NCI-H2029 (cell line): ENCODE data around the gene TMEM186.
"Not testable (repeated sequence)": the region's sequence is repeated elsewhere in the genome, so short reads cannot be mapped to it uniquely, and the experiment has no call there.

Source experiments
- DNase-seq: peaks from one replicate; lab custom pipeline; 2025; lab: John Stamatoyannopoulos, UW

TMEM186 gene

DNA sequence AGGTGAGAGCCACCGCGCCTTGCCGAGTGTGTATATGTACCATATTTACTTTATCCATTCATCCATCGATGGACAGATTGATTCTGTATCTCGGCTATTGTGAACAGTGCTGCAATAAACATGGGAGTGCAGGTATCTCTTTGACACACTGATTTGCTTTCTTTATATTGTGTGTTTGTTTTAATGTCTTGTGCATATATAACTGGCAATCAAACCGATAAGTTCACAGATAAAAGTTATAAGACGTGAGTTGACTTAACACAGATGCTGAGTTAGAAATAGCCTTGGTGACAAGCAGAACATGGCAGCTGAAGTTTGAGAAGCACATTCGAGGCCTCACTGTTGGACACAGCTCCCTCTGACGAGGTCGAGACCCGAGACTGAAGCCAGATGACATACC lies 23.2 kb downstream of the TMEM186 start:
- no peak for DNase-seq

DNA sequence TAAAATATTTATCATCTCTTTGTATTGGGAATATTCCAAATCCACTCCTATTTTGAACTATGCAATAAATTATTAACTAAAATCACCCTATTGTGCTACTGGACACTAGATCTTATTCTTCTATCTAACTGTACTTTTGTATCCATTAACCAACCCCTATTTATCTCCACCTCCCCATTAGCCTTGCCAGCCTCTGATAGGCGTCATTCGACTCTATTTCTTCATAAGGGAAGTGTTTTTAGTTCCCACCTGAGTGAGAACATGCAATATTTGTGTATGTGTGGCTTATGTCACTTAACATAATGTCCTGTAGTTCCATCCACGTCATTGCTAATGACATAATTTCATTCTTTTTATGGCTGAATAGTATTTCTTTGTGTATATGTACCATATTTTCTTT lies 23.9 kb downstream of the TMEM186 start:
- no peak for DNase-seq

GRCh38 chr16:8768692-8769091 lies 28.7 kb downstream of the TMEM186 start:
- no peak for DNase-seq

DNA sequence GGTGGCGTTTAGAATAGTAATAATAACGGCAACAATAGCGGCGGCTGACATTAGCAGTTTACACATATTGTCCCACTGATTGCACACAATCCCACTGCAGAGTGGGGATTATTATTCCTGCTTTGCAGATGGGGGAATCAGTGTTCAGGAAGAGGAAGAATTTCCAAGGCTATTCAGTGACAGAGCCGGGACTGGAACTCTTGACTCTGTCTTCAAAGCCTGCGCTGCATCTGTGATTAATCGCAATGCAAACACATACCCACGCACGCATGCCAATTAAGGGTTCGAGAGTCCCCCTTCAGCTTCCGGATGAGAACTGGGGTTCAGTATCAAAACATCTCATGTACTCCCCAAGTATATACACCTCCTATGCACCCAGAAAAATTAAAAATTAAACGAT lies 29.2 kb downstream of the TMEM186 start:
- no peak for DNase-seq

DNA sequence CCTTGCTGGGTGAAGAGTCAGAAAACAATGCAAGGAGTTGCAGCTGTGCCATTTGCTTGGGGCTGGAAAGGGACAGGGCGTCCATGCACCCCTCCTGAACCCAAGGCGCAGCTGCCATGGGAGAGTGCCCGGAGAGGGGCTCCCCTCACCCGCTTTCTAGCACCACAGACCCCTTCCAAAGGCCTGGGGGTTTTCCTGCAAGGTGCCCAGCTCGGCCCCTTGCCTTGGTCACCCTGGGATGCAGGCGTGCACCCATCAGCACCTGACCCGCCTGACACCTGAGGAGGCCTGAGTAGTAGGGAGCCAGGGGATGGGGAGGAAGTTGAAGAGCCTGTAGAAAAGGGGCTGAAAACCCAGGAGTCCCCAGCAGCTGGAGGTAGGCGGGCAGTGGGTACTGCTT lies 30.3 kb downstream of the TMEM186 start:
- no peak for DNase-seq

- DNase-seq = no peak
Observed at GRCh38 chr16:8764525-8765250, 32.8 kb downstream of the TMEM186 start.

DNA sequence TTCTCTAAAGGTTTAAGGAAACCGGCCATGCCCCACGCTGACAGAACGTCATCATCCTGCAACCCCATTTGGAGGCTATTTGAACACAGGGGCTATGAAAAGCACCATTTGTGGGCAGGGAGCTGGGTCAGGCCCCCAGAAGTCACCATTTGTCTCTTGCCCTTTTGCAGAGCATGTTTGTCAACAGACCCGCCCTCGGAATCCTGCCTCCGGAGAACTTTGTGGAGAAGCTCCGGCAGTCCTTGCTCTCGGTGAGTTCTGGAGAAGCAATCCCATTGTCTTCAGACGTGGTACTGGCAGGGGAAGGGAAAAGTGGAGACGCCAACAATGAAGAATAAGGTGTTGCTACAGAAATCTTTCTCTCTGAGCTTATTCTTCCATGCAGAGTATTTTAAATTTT lies 33.5 kb downstream of the TMEM186 start:
- no peak for DNase-seq

DNA sequence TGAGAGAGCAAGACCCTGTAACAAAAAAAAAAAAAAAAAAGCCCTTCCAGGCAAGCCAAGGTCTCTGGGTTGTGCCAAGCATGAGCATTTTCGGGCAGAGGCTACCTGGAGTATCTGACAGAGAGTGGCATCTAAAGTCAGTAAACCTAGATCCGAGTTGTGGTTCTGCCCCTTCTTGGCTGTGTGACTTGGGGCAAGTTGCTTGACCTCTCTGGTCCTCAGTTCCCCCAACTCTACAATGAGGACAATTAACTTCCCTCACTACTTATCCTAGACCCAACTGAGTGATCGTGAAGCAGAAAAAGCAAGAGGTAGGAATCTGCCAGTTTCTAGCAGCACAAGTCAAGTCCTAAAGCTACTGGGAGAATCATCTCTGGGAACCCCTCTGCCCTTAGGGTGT lies 34.4 kb downstream of the TMEM186 start:
- no peak for DNase-seq

DNA sequence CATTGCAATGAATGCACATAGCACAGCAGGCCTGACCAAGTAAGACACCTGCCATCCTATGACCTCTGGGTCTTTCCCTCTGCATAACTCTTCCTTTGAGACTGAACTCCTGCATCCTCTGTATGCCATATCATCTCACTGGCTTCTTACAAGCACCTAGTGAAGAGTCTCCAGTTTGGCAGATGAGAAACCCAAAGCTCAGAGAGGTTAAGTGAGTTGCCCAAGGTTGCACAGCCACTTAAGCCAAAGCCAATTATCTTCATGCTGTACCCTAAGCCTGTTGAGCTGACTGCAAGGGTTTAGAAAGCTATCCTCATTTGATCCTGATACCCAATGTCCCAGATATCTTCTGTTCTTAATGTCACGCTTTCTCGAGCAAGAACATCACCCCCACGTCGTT lies 35.2 kb downstream of the TMEM186 start:
- DNase-seq = no peak

- DNase-seq = no peak
Observed at GRCh38 chr16:8761078-8761477, 36.4 kb downstream of the TMEM186 start.

DNA sequence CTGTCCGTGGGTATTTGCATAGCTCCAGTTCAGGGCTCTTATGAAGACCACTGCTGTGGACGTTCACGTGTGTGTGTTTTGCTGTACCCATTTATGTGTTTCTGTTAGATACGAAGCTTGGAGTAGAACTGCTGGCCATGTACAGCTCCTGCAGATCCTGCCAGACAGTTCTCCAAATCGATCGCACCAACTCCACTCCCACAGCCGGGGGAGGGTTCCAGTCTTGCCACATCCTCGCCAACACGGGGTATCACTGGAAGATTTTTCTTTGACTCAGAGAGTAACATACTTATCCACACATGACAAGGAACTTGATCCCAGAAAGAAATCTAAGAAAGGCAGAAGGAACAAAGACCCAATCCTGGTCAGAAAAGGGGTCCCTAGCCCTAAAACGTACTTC lies 37.4 kb downstream of the TMEM186 start:
- no peak for DNase-seq

DNA sequence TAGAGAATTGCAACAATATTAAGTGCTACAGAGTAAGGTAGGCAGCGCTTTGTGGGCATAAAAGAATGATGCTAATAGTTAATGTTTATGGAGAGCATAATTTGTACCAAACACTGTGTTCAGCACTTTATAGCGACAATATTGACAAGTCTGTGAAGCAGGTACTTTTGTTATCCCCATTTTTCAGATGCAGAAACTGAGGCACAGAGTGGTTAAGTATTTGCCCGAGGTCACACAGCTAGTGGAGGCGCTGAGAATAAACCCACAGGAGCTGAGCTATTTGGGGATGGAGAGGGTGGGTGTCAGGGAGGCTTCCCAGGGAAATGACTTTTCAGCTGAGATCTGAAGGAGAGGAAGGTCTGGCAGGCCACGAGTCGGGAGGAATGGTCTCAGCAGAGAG lies 39.4 kb downstream of the TMEM186 start:
- DNase-seq = no peak

DNA sequence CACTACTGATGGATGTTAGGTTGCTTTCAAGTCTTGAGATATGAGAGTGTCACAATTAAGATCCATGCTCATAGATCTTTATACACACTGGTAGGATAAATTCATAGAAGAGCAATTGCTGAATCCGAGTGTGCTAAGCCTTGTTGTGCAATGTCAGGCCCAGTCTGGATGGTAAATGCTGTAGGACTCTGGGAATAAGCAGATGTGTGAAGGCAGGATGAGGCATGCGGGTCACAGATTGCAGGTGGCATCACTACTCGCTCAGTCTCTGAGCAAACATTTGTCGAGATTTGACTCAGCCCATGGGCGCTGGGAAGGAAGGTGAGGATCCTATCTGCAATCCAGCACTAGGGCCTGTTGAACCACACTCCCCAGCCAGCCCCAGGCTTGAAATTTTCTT lies 40.7 kb downstream of the TMEM186 start:
- no peak for DNase-seq

- no peak for DNase-seq
Observed at GRCh38 chr16:8753416-8754054, 43.9 kb downstream of the TMEM186 start.

GRCh38 chr16:8752706-8753105 lies 44.7 kb downstream of the TMEM186 start:
- no peak for DNase-seq

GRCh38 chr16:8751481-8752311 lies 45.7 kb downstream of the TMEM186 start:
- no peak for DNase-seq

DNA sequence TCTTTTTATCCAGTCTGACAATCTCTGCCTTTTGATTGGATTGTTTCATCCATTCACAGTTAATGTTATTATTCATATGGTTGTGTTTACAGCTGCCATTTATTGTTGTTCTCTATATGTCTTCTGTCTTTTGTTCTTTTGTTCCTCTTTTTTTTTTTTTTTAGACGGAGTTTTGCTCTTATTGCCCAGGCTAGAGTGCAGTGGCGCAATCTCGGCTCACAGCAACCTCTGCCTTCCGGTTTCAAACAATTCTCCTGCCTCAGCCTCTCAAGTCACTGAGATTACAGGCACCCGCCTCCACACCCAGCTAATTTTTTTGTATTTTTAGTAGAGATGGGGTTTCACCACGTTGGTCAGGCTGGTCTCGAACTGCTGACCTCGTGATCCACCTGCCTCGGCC lies 48.5 kb downstream of the TMEM186 start:
- not testable (repeated sequence) for DNase-seq
